Measurements from ENCODE around the gene EEF1AKMT2.

The EEF1AKMT2 gene

DNA sequence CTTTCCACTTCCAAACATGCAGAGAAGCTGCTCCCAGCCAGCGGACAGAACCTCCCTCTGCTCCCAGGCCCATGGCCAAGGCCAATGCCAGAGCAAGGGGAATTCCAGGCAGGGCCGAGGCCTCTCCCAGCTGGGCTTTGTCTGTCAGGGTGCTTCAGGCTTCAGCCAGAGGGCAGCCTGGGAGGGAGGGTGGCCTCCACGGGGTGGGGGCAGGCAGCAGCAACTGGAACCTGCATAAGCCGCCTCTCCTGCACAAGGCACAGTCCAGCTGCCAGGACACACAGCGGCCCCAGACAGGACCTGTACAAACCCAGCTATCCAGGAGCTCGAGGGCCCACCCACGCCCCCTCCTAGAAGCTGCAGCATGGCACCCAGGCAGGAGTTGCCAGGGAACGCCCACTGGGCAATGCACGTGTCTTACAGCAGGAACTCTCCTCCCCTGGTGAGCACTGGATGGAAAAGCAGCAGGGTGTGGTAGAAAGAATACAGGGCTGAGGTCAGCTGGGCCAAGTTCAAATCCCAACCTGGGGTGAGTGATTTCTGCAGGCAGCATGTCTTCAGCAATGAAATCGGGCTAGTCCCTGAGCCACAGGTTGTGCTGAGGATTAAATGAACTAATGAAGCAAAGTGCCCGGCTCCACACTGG lies 55.1 kb downstream of the EEF1AKMT2 start:
- no peak for DNase-seq

DNA sequence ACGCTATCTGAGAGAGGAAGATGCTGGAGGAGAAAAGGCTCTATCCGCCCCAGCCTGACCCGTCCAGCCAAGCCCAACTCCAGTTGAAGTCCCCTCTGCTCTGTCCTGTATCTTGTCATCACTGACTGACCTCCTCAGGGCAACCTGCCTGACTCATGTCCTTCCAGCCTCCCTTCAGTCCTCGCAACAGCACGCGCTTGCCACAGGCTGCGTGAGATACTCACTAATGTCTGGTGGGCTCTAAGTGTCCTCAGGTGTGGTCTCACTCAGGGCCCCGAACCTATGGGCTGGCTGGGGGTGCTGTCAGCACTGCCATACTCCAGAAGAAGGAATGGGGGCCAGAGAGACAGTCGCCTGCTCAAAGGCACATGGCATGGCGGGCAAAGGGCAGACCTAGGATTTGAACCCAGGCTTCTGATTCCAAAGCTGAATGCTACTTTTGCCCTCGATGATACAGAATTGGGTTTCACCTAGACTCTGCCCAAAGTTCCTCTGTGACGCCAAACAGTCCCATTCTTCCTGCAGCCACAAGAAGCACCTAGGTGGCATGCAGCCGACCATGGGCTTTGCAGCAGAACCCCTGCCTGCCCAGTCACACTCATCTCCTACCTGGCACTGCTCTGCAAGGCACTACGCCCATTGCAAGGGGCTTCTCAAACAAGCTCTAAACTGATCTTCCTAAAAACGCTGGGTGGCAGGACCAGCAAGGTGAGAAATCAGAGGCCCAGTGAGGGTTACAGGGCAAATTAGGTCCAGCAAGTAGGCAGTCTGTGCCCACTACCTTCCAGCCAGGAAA lies 56.0 kb downstream of the EEF1AKMT2 start:
- DNase-seq, result no peak

DNA sequence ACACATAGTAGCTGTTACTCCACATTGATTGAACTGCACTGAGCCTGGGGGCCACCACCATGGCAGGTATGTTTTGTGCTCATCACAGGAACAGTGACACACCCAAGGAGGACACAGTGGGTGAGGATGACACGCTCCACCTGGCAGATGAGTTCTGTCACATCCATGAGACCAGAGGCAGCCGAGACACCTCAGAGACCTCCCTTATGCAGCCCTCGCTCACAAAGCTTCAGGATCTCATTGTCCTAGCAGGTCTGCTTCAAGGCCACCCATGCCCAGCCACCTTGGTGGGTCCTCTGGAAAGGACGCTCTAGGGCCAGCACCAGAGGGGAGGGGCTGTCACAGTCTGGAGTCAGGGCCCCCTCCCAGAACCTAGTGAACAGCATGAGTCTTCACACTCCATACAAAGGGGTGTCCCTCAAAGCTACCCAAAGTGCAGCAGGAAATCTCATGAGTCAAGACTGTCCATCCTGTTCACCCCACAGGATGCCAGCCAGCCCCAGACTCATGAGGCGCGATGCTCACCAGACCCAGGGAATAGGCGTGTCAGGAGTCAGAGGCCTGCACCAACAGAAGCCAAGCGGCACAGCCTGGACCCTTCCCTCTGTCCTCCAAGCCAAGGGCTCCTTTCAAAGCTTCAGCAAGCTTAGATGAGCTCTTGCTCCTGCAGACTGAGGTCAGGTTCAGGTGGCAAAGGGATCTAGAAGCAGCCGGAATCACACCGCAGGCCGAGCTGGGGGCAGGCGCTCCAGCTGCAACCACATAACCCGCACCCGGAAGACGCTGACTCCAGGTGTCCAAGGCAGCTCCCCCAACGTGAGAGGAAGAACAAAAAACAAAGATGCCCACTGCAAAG lies 57.1 kb downstream of the EEF1AKMT2 start:
- no peak for DNase-seq

GRCh38 chr10:124733571-124734245 lies 58.0 kb downstream of the EEF1AKMT2 start:
- DNase-seq, result no peak

DNA sequence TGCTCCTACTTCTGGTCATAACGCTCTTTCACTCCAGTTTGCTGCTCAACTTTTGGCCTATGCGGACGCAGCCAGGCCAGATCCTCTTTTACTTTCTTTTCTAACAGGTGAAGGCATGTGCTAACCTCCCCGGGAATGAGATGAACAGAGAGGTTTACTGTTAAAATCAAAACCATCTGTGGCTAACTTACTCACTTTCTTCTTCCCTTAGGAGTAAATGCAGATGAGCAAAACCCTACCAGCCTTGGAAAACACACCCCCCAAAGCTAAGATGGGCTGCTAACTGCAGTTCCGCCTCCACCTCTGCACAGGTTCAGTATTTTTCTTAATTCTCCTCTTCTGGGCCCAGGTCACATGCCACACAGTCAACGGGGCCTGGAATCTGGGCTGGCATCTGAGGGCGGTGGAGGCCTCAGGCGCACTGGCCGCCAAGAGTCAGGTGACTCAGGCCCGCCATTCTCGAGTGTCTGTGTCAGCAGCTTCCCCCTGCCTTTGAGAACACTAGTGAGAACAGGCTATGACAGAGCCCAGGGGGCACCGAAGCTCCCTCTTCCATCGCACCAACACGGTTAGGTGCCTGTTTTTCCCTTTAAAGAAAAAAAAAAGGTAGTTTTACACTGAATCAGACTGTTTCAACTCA lies 58.6 kb downstream of the EEF1AKMT2 start:
- DNase-seq, result no peak

DNA sequence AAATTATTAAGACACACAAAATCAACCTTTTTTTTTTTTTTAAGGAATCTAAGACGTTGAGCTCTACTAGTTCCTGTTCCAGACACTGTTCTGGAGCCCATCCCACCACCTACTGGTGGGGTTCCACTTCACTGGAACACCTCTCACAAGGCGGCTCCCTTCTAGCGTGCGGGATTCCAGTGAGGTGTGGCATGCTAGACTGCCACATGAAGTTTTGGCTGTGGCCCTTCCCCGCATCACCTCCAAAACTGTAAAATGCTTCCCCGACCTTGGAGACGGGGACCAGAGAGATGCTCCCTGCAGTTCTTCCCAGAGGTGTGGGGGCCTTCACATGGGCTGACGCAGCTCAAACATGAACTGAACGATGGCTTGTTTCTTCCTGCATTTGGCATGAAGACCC lies 60.1 kb downstream of the EEF1AKMT2 start:
- no peak for DNase-seq

GRCh38 chr10:124730790-124731189 lies 60.9 kb downstream of the EEF1AKMT2 start:
- DNase-seq, result no peak

DNA sequence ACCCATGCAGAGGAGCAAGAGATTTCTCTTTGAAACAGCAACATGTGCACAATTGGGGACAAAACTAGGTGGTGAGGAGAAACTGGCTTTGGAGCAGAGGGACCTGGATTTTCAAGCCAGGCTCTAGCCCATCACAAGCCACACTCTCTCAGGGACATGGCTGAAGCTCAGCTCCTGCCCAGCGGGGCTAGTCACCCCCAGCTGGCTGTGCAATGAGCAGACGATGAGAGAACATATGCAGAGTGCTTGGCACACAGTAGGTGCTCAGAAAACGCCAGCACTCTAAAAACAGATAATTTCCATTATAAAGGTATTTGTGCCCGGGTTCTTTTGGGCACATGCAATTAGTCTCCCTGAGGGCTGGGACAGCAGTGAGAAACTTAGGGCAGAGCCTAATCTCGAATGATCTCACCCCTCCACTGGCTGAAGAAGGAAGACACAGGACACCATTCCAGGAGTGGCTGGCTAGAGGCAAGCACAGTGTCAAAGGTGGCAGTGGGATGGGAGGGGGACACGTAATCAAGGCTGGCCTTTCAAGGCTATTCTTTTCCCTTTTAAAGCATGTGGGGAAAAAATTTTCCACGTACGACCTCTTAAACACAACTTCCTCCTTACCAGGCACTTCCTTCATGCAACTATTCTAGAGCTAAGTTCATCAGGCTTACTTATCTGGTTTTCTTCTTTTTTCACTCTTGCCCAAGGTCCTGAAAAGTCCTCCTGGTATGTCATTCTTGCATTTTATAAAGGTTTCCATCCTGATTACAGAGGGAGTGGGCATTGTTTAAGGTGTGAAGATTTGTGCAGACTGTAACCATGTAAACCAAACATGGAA lies 62.6 kb downstream of the EEF1AKMT2 start:
- no peak for DNase-seq

DNA sequence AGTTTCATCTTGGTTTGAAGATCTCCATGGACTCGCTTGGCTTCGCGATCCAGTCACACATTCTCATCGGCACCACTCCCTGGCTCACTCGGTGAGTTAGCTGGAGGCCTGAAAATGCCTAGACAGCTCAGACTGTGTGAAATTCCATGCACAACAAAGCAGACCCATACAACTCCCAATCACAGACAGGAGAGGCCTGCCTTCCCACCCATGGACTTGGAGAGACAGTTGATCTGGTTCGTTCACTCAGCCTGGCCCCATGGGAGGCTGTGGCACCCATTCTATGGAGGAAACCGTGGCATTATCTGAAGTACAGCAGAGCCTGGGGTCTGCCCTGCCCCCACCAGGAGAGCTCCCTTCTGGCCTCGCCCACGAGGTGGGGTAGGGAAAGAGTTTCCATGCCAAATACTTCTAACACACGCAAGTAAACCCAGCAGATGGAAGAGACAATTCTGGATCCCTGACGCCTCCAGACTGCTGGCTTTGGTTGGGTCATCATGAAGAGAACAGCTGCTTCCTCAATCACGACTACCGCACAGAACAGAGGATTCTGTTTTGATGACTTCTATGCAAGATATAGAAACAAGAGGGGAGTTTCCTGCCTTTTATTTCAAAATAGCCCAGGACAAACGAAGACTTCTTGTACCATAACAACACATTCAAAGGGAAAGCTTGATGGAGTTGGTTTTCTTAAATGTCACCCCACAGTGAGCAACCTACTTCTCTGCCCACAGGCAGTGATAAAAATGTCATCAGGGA lies 63.4 kb downstream of the EEF1AKMT2 start:
- DNase-seq, result no peak

DNA sequence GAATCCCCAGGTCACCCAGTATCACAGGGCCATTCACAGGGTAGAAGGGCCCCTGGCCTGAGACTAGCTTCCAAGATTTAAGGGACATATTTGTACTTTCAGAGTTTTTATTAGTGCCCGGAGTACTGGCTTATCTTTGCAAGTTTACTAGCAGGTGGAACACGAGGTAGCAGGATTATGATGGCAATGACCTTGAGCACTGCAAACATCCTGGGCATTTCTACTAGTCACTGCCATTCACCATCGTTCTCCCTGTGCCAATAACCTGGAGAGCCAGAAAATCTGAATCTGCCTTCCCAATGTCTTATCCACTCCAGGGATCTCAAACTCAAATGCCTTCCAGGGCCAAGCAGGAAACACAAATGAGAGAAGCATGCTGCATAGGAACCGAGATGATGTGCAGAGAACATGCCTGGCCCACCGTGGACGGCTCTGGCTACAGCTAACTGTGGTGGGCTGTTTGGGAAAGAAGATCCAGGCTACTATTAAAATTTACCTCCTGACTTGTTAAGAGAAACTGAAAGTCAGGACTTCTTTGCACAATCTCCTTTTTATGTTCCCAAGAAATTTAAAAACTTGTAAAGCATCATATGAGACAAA lies 64.2 kb downstream of the EEF1AKMT2 start:
- DNase-seq, result no peak

GRCh38 chr10:124725791-124726190 lies 65.9 kb downstream of the EEF1AKMT2 start:
- DNase-seq, result no peak

DNA sequence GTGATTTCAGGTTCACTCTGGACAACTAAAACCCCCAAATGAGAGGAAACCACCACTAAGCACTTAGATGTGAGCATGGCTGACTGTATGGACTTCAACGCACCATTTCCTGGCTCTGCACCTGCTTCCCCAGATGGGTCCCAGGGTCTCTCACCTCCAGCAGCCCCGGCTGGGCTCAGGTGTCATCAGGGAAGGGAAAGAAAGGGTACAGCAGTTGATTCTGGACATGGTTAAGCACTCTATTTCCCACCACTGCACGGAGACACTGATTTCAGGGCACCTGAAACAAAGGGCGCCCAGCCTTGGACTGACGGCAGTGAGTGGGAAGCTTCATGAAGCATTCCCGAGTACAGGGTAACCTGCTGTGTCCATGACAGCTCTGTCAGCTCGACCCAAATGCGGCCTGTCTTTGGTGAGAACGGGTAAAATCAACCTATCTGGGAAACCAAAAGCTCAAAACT lies 66.5 kb downstream of the EEF1AKMT2 start:
- no peak for DNase-seq

- DNase-seq, result no peak
These were observed 67.2 kb downstream of the EEF1AKMT2 start for GRCh38 chr10:124724279-124725027.

GRCh38 chr10:124723826-124724225 lies 67.9 kb downstream of the EEF1AKMT2 start:
- no peak for DNase-seq

GRCh38 chr10:124722798-124723783 lies 68.6 kb downstream of the EEF1AKMT2 start:
- no peak for DNase-seq

DNA sequence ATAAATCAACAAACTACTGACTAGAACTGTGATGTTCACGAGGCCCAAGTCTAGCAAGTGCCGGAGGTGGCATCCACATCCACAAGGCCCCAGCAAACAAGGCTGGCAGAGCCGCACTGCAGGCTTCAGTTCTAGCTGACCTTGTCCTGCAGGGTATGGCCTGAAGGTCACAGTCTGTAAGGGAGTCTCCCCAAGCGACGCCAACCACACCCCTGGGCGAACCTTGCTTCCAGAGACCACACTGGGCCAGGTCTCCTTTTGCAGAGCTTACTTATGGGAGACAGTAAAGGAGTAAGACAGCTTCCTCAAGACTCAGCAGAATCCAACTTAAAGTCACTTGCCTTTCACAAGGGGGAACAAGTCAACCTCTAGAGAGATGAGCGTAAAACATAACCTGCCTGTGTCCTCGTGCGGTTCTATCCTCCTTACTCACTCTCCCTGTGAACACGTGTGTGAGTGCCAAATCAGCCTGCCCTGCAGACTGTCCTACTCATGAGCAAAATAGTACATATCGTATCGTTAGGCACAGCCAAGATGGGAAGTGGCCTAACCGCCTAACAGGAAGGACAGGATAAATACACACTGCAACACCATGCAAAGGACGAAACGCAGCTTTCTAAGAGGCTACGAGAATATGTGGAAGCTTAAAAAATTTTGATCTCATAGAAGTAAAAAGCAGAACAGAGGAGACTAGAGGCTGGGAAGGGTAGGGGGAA lies 70.2 kb downstream of the EEF1AKMT2 start:
- DNase-seq, result no peak

DNA sequence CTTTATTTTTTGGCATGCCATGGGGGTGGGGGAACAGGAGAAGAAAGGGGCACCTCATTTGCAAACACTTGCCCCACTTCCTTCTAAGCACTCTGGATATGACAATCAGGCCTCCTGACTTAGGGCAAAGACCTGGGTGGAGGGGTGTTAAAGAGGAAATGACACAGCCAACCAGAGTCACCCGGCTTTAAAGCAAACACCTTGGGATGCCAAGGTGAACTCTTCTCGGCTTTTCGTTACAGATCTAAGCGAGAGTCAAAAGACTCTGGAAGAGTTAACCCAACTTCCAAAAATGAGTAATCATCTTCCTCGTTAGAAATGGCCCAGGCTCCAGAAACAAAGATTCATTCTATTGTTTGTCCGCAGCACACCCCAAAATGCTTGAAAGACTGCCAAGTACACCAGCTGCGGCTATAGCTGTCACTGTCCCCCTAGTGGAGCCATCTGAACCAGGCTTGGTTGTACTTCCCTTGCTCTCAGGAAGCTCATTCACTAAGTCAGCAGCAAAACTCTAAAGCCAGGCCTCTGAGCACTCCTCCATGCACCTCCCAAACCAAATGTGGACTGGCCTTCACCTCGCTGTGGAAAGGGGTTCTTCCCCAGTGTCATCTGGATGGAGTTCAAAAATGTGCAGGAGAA lies 72.4 kb downstream of the EEF1AKMT2 start:
- no peak for DNase-seq
